HG03103 (cell line): ENCODE results near the gene UROC1.

Experiments used
- ATAC-seq: cut with Tn5 transposase; IDR thresholded peaks from one replicate; pipeline ENCODE4 v1.9.1; 2021; ENCODE audit warnings: low read depth; ENCODE audit not compliant: unreplicated experiment

The UROC1 gene

DNA sequence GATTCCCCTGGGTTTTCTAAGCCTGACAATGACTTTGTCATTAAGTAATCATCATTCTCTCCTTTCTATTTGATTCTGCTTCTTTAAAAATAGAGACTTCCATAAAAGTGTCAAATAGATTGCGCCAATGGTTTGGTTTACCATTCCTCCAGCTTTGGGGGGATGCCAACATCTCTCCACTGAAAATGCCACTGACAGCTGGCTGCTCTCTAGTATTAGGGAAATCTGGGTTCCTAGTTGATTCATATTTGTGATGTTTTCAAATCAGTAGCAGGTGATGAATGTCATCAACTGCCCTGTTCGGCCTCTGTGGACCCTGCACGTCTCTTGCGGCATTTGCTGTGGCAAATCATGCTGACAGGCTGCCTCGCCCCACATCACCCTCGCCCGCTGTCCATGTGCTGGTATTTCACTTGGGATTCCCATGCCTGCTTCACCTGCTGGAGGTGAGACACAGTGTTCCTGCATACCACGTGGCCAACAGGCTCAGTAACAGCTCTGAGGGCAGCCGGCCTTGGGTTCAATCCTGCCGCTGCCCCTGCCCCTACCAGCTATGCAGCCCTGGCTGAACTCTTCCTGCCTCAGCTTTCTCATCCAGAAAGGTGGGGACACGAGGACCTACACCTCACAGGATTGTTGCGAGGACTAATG, 70.0 kb downstream of the UROC1 start:
- no peak for ATAC-seq

DNA sequence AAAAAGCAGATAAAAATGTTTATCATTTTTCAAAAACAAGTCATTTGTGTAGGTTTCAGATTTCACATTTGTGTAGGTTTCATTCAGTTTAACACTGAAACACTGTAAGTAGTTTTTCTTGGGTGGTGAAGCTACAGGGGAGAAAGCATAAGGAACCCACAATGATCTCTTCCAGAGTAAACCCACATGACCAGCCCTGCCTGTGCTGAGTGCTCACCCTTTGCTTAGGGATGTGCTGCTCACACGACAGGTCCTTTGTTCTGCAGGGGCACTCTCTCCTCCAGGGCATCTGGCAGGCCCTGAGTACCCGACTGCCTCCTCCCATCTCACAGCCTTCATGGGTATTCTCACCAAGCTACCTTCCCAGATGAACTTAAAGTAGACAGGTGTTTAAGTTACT, 70.8 kb downstream of the UROC1 start:
- no peak for ATAC-seq

DNA sequence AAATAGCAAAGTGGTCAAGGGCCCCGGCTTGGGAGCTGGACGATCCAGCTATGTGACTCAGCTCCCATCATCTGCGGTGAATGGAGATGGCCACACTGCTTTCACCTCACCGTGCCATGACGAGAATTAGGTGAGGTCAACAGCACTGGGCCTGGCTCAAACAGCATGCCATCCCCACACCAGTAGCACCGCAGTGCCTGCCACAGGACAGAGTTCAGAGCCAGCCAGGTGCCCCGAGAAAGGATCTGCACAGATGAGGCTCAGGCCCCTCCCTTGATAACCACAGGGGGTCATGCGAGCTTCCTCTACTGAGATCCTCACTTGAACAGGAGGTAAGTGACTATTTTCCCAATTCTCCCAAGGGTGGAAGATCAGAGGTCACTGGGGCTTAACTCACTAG, 71.3 kb downstream of the UROC1 start:
- no peak for ATAC-seq

DNA sequence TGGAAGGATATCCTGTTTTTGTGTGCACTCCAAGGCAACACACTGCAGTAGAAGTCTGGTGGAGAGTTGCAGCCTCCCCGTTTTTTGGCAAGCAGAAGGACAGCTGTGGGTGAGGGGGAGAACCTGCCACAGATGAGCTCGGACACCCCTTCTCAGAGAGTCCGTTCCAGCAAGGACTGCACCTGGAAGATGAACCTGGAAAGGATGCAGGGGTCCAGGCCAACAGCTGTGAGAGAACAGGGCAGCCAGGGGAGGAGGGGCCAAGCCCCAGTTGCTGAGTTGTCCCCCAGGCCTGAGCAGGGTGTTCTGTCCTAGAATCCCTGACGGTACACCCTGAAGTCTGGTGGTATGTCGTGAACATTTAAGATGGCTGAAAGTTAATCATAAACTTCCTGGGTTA, 72.1 kb downstream of the UROC1 start:
- no peak for ATAC-seq

DNA sequence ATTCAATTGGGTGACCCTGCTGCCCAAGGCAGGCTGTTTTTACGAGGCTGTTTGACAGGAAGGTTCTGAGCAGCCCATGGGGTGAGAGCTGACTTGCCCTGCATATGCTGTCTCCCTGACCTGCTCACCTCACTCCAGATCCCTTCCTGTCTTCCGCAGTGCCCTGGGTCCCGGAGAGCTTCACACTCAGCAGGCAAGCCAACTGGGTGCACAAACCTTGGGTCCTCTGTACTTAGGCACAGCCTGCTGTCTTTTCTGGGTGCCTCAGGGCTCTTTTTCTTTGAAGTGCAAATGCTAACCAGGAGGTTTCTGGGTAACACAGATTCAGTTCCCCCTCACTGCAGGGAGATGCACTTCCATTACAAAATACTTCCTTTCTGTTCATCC, 74.7 kb downstream of the UROC1 start:
- no peak for ATAC-seq

DNA sequence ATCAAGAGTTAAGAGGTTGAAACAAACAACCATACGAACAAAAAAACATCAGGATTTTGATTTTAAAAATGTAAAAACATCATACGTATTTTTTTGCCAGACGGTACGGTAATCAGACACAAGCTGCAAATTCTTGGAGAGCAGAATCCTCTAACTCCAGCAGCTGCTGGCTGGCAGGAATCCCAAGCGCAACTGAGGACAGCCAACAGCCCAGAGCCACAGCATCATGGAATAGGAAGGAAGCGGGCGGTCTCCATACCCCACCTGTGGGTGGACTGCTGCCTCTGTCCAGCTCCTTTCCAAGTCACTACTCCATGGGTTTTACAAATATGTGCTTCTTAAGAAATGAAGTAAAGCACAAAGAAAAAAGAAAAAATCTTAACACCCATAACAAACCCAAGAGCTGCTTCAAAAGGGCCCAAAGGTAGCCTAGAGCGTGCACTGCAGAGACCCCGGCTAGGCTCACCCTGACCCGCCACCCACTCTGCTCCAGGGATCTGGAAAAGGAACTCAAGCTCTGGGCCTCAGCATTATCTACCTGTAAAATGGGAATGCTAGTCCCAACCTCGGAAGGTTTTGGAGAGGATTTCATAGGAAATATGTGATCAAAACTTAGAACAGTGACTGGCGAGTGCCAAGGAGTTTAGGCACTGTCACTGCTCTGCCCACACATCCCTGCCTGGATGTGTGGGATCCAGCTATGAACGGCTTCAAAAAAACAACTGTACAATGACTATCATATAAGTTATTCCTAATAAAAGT, 75.3 kb downstream of the UROC1 start:
- ATAC-seq, result no peak

DNA sequence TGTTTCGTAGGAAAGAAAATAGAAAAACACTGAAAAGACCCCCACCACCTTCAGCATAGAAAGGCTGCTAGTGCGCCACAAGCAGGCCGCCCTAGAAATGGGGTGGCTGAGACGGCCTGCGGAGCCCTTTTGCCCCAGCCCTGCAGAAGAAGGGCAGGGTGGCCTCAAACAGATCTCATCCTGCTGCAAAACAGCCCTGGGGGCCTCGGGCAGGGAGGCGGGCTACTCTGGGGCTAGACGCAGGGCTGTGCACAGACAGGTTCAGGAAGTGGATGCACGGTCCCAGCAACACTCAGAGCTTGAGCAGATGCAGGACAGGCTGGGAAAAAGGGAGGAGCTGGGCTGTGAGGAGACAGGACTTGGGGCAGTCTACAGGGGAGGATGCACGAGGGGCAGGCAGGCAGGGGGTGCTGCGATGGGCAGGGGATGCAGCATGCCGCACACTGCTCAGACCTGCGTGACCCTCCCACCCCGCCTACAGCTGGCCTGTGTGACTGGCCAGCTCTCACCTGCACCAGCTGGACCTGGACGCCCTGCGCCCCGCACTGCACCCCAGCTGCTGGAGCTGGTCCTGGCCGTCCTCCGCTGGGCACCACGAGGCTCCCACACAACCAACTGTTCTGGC, 76.2 kb downstream of the UROC1 start:
- no peak for ATAC-seq

DNA sequence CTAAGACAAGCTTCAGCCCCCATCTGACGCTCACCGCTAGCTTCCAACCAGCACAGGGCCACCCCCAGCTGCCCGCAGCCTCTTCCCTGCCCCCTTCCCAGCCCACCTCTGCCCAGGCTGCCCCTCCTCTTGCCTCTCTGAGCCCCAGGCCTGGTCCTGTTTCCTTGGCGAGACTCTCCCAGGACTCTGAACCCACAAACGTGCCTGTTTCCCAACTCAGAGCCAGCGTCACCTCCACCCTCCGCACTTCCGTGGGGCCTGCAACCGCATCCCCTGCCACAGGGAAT, 76.9 kb downstream of the UROC1 start:
- no peak for ATAC-seq

DNA sequence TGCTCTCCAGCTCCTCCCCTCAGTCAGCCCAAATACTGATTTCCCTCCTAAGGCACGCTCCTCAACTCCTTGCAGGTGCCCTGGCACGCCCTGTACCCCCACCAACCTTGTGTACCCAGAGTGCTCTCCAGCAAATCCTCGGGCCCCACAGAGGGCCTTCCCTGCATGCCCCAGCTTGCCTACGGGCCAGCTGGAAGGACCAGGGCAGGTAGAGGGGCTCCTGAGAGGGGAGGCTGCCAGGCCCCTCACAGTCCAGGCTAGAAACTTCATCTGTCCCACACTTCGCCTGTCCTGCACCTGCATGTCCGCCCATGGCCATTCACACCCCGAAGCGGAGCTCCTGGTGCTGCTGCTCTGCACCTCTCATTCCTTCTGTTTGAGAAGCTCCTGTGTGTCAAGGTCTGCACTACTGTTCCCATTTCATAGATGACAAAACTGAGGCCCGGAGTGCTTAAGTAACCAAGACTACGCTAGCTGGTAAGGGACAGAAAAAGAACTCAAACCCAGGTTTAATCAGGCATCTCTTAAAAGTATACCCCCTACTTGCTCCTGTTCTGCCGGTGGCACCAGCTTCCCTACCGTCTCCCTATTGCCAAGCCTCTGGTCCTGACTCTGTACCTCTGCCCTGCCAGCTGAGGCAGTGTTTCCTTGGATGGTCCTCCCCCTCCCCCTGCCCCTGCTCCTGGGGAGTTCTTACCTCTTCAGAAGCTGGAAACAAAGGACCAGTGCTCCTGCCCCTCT, 77.4 kb downstream of the UROC1 start:
- ATAC-seq, result no peak

DNA sequence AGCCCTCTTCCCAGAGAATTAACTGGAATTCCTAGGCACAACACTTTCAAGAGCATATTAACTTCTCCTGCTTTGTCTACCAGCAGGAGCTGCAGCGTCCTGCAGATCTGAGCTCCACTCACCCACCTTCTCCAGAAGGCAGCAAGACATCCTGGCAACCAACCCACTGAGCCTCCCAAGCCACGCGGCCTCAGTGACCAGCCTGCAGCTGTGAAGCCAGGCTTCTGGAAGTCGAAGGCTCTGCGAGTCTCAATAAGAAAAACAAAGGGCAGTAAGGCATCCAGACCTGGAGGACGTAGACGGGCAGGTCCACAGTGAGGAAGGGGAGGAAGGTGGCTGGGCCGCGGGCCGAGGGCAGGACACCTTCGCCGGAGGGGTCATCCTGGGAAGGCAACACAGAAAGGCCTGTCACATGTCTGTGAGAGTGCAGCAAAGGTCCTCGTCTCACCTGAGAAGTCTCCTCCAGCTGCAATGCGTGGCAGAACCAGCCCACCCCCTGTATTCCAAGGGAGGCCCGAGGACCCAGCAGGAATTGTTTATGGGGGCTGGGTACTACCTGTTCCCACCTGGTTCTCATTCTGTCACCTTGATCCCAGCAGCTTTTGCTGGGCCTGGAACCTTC, 78.1 kb downstream of the UROC1 start:
- no peak for ATAC-seq

DNA sequence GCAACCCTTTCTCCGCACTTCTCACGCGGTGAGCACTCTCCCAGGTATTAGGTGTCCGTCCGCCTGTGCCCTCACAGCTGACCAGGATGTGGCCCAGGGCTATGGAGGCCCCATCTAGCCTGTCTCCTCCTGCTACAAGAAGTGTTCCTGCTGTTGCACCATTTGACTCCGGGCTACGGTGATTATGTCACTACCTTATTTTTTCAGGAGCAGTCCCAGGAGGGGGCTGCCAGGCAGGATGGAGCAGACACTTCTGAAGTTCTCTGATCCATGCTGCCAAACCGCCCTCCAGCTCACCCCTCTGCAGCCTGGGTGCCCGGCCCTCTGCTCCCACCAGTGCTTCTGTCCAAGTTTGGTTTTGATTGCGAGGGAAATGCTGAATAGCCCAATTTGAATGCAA, 78.8 kb downstream of the UROC1 start:
- no peak for ATAC-seq

DNA sequence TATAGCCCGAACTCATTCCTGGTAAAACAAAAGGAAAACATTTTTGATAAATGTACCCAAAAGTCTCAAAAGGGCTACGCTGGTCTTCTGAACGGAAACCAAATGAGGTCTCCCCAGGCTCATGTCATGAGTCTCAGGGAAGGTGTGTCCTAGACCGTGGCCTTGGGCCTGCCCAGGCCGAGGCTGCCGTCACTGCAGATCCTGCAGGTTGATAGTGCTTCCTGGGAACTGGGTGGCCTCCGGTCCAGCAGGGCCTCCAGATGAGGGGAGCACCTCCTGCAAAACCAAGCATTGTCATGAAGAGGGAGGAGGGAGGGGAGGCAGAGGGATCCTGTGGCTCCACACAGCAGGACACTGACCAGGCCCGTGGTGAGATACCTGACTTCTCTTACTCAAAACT, 79.4 kb downstream of the UROC1 start:
- ATAC-seq, result no peak

DNA sequence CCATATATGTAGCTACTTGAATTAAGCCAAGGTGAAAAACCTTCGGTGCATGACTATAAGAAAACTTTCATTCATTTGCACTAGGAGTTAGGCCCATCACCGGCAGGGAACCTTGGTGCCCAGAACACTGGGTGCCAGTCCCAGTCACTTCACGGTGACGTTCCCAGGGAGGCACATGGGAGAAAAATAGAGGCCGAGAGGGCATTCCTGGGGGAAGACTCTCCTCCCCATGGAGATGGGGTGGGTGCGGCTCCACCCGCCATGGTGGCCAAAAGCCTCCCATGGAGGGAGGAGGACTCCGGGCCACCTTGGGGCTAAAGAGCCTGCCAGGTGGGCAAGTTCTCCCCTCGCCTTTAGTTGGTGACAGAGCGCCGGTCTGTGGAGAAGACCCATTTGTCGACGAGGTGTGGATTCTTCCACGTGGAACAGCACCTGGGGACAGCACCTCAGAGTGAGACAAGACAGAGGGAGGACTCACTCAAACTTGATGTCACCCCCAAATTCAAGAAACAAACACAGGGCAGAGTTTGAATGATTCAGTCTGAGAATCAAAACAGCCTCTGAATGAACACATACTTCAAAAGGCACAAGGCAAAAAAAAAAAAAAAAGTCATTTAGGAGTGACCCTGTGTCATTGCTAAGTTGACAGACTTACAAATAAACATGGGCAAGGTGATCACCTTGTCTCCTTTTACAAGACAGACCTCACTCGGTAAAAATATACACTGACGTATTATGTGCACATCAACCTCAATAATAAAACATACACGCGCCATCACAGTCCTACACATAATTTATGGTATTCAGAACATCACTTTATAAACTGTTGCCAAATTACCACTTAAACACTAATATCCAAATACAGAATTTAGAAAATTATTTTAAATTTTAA, 80.5 kb downstream of the UROC1 start:
- ATAC-seq, result no peak

DNA sequence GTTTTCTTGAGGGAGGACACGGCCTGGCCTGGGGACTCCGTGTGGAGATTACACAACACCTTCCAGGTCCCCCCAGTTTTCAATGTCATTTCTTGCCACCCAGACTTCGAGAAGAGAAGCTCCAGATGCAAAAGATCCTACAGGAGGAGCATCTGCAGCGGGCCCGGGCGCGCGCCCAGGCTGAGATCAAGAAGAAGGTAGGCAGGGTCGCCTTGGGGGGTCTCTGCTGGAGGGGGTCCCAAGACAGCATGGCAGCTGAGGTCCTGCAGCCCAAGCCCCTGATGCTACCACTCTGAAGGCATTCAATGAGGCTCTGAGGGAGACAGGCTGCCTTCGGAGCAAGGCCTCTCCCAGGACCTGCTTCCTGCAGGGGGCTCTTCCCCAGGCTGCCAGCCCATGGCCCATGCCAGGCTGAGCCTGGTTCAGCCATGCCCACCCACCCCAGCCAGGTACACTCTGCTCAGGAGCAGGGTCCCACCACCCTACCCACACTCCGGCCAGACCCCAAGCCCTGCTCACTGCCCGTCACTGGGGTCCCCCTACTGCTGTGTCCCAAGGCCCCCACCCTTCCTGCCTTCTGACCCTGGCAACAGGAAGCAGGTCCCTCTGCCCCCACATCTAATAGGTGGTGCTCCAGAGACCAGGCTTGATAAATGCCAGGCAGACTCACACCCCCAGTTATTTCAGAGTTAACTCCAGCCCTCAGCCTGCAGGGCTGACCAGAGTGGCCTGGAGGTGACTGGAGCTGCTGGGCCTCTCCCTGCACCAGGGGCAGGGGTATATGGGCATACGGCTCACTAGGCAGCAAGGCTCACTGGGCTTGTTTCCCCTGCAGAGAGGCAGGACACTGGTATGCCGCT, 81.9 kb downstream of the UROC1 start:
- no peak for ATAC-seq

DNA sequence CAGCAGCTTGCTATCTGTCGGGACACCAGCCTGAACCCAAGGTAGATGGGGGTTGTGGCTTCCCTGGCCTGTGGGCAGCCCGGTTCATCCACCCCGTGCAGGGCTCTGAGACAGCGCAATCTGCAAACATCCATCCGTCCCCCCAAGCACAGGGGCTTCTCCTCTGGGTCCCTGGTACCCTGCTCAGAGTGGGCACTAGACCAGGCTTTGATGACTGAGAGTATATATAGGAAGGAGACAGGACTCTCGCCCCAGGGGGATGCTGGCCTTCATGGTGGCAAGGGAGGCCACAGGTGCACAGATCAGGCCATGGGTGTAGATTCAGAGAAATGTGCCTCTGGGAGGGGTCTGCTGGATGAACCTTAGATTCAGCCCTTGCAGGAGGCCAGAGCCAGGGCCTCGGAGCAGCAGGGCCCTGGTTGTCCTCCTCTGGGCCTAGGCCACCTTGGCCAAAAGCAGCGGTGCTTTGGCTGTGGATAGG, 82.6 kb downstream of the UROC1 start:
- no peak for ATAC-seq

DNA sequence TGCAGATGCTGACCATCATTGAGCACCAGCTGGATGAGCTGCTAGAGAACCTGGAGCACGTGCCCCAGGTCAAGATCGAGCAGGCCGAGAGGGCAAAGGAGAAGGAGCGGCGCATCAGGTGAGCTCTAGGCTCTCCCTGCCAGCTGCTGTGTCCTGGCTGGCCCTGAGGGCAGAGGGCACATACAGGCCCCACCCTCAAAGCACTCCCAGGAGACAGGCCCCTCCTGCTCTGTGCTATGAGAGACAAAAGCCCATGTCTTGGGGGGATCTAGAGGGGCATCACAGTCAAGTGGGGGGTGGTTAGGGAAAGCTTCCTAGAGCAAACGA, 83.3 kb downstream of the UROC1 start:
- no peak for ATAC-seq

DNA sequence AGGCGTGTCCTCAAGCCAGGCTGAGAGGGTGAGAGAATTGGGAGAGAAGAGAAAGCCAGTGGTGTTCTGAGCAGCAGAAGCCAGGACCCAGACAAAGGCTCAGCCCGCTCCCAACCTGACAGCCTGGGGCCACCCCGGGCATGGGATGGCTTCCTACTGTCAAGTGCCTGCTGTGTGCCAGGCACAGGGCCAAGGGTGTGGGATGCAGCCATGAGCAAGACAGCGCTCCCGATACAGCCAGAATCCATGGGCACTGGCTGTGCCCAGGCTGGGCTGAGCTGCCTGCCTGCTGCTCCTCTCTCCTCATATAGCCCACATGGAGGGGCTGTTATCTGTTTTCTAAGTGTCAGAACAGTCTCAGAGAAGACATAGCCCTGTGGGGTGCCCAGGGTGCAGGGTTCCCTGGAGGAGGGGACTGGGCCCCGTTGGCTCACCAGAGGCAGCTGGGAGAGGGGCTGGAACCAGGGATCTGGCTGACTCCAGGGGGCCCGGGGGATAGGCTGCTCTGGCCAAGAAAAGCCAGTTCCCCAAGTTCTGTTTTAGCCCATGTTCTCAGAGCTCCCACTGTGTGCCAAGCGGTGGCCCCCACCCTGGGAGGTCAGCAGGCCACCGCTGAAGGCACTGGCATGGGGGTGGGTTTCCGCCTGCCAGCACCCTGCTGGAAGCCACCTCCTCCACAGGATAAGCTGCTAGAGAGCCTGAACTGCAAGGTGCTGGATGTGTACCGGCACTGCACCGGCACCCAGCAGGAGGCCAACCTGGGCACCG, 83.9 kb downstream of the UROC1 start:
- ATAC-seq, result no peak

DNA sequence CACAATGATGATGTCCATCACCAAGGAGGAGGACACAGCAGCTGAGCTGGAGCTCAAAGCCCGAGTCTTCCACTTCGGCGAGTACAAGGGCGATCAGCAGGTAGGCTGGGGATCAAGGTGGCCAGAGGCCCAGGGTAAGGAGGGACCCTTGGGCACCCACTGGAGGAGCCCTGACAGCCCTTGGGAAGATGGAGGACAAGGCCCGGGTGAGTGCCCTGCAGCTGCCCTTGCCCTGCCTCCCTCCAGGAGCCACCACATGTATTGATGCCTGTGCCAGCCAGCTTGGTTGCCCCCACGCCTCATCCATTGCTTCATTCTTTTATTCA, 84.5 kb downstream of the UROC1 start:
- no peak for ATAC-seq
